Measurements from ENCODE around the gene IPPK.

IPPK gene

DNA sequence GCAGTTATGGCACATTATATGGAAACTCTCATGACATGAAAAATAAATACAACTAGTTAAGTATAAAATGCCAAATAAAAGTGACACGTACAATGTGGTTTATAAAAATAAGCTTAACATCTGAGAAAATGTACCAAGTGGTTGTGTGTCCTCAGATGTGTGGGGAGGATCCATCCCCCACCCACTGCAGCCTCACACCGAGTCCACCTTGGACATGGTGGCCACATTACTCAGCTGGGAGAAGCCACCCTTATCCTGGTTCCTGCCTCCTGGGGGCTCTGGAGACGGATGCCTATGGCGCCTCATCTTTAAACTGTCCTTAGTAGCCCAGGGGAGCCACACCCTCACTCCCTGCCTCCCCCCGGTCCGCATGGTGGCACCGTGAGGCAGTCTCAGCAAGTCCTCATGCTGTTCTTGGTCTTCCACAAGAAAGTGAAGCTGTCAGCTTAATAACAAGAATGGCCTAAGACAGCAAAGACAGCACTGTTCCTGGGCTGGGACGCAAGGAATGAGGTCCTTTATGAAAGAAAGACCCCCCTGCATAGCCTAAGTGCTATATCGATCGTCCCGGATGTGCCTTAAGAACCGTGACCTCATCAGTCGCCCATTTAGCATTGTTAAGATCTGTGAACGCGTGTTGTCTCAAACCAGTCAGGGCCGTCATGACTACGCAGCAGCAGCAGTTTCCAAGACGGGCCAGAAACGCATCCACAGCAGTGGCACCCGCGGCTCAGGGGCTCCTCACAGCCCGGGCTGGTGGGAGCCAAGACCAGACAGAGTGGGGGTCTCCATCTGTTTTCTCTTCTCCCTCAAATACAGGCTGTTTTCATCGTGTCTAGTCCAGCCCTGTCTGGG is 56.4 kb downstream of the IPPK start:
- peaks cover 68% of the 10 kb centered on the region for H3K36me3 ChIP-seq (ENCODE audit: control insufficient read depth, insufficient read depth, low read length)
- 95 to 97% methylated on average over 21 to 22 of the region's 23 CpGs for WGBS, 2 experiments (ENCODE audit: insufficient coverage in 2 of 2)
- no peak overlapping the region for H3K27ac ChIP-seq (ENCODE audit: low read depth, low read length, severe bottlenecking)
- no peaks in the 10 kb centered on the region for H3K9me3 ChIP-seq (ENCODE audit: control insufficient read depth, low read length)
- H3K4me3 ChIP-seq (ENCODE audit: extremely low read depth, insufficient read depth, low read length, poor library complexity, severe bottlenecking), result no peak overlapping the region
- no peaks in the 10 kb centered on the region for H3K4me1 ChIP-seq (ENCODE audit: control insufficient read depth, insufficient read depth, low read length, poor library complexity, severe bottlenecking)

DNA sequence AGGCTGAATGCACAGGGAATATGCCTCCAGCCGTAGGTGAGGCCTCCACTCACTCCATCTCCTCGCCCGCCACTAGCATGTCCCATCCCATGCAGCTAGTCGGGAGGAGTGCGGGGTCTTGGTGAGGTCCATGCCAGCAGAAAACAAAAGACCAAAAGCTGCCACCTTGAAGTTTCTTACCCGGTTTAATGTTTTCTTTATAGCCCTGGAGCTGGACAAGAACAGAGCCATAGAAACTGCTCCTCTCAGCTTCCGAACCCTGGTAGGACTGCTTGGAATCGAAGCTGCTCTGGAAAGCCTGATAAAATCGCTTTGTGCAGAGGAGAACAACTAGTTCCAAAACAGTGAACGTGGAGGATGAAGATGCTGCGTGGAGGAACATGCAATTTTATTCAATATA is 57.1 kb downstream of the IPPK start:
- Histone ChIP-seq H3K4me1 (ENCODE audit: control insufficient read depth, insufficient read depth, low read length, poor library complexity, severe bottlenecking) (no peaks in the 10 kb centered on the region), H3K36me3 (ENCODE audit: control insufficient read depth, insufficient read depth, low read length) (peaks cover 61% of the 10 kb centered on the region), H3K4me3 (ENCODE audit: extremely low read depth, insufficient read depth, low read length, poor library complexity, severe bottlenecking) (no peak overlapping the region), H3K27ac (ENCODE audit: low read depth, low read length, severe bottlenecking) (no peak overlapping the region), H3K9me3 (ENCODE audit: control insufficient read depth, low read length) (no peaks in the 10 kb centered on the region)
- 97 to 99% methylated on average over 9 to 11 of the region's 11 CpGs for WGBS, 2 experiments (ENCODE audit: insufficient coverage in 2 of 2)

DNA sequence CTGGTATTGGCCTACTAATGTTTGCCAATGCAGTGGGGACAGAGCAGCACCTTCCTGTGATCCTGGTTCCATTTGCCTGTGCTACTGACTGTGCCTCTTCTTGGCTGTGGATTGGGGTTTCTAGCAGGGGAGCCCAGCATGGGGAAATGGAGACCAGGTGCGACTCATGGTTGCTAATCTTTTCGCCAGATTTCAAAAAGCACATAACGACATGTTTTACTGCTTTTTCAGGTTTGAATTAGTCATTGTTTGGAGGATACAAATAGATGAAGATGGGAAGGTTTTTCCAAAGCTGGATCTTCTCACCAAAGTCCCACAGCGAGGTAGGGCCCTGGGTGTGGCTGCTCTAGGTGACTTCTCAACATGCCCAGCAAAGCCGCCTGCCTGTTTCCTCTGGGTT is 57.6 kb downstream of the IPPK start:
- Histone ChIP-seq H3K4me1 (ENCODE audit: control insufficient read depth, insufficient read depth, low read length, poor library complexity, severe bottlenecking) (no peaks in the 10 kb centered on the region), H3K4me3 (ENCODE audit: extremely low read depth, insufficient read depth, low read length, poor library complexity, severe bottlenecking) (no peak overlapping the region), H3K9me3 (ENCODE audit: control insufficient read depth, low read length) (no peaks in the 10 kb centered on the region), H3K36me3 (ENCODE audit: control insufficient read depth, insufficient read depth, low read length) (peaks cover 57% of the 10 kb centered on the region), H3K27ac (ENCODE audit: low read depth, low read length, severe bottlenecking) (no peak overlapping the region)
- 100% methylated on average over 3 of the region's 5 CpGs for WGBS, 2 experiments (ENCODE audit: insufficient coverage in 2 of 2)

DNA sequence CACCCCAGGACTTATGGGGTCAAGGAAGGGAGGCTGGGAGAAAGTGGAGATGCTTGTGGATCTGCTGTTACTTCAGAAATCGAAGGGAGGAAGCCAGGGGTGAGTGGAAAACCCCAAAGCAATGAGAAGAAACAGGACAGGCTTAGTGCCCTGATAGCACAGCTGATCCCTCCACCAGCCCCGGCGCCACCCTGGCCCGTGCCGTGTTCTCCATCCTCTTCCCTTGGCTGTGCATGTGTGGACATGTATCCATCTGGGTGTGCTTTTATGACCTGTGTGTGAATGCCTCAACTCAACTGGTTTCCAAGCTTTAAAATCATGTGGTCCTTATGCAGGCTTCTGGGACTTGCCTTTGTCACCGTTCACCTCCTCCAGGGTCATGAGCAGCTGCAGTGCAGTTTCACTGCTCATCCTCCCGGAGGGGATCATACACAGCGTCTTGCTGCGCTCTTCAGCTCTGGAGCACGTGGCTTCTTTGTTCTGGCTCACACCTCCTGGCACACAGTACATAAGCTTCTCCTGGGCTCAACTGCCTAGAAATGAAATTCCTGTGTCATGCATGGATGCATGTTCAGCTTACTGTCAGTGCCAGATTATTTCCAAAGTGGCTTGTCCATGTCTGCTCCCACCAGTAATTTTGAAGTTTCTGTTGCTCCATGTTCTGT is 58.2 kb downstream of the IPPK start:
- no peaks in the 10 kb centered on the region for H3K4me1 ChIP-seq (ENCODE audit: control insufficient read depth, insufficient read depth, low read length, poor library complexity, severe bottlenecking)
- H3K27ac ChIP-seq (ENCODE audit: low read depth, low read length, severe bottlenecking), result no peak overlapping the region
- WGBS, 2 experiments (ENCODE audit: insufficient coverage in 2 of 2), result 97% methylated on average over 6 to 9 of the region's 10 CpGs

DNA sequence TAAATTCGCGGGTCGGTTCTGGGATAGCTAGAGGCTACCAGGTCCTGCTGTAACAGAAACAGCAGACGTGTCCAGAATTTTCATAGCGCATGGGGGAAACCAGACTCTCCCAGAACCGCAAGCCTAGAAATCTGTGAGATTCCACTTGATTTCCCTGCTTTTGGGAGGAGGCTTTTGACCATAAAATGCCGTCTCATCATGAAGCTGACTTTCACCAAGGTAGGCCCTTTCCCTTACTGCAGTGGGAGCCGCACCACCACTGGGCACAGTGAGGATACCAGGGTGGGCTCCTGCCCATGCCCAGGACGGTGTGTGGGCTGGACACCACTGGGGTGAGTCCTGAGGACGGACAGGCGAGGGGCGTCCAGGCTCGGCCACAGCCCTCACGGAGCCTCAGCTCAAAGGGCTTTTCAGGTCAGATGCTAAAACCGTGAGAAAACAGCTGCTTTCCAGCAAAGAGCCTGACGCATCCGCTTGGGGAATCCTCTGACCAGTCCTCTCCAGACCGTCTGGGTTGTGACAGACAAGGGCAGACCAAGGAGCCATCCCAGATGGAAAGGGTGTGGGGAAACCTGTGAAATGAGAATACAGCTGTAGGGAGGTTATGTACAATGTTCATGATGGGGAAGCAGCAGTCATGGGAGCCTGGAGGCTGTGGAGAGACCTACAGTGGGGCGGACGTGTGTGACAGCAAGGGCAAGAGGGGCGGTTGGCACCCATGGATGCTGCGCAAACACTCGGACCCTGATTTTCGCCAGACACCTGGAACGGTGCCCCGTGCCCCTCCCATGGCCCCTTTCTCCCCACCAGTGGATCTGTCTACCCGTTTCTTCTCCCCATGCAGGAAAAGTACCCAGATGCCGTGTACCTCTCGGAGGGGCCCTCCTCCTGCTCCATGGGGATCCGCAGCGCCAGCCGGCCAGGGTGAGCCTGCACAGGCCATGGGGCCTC is 59.2 kb downstream of the IPPK start:
- H3K27ac ChIP-seq (ENCODE audit: low read depth, low read length, severe bottlenecking), result no peak overlapping the region
- H3K4me3 ChIP-seq (ENCODE audit: extremely low read depth, insufficient read depth, low read length, poor library complexity, severe bottlenecking), result no peak overlapping the region
- H3K9me3 ChIP-seq (ENCODE audit: control insufficient read depth, low read length), result peaks cover 2% of the 10 kb centered on the region
- H3K36me3 ChIP-seq (ENCODE audit: control insufficient read depth, insufficient read depth, low read length), result peaks cover 44% of the 10 kb centered on the region
- no peaks in the 10 kb centered on the region for H3K4me1 ChIP-seq (ENCODE audit: control insufficient read depth, insufficient read depth, low read length, poor library complexity, severe bottlenecking)
- 93 to 96% methylated on average over 28 to 31 of the region's 32 CpGs for WGBS, 2 experiments (ENCODE audit: insufficient coverage in 2 of 2)

More for the DNA sequence above, 58.2 kb downstream of the IPPK start:
- no peak overlapping the region for H3K4me3 ChIP-seq (ENCODE audit: extremely low read depth, insufficient read depth, low read length, poor library complexity, severe bottlenecking)
- peaks cover 51% of the 10 kb centered on the region for H3K36me3 ChIP-seq (ENCODE audit: control insufficient read depth, insufficient read depth, low read length)
- no peaks in the 10 kb centered on the region for H3K9me3 ChIP-seq (ENCODE audit: control insufficient read depth, low read length)

DNA sequence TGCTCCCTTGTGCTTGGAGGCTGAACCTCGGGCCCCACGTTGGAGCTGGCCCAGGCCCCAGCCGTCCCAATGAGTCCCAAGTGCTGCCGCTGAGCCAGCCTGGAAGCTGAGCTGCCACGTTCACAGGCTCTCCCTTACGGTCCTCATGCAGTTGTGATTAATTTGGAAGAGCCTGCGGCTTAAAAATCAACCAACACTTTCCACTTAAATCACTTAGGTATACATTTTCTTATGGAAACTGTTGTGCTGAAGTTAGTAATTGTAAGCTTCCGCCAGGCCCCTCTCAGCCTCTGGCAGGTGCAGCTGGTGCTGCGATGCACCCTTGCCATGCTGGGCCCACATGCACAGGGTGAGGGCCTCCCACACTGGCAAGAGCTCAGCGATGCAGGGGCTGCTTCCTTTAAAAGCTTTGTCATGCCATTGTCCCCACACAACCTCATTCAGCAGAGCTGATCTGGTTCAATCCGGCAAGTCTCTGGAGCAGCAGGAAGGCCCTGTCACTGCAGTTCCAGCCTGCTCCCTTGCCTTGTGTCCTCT is 61.0 kb downstream of the IPPK start:
- no peak overlapping the region for H3K4me3 ChIP-seq (ENCODE audit: extremely low read depth, insufficient read depth, low read length, poor library complexity, severe bottlenecking)
- peaks cover 17% of the 10 kb centered on the region for H3K9me3 ChIP-seq (ENCODE audit: control insufficient read depth, low read length)
- 82 to 84% methylated on average over 4 to 8 of the region's 11 CpGs for WGBS, 2 experiments (ENCODE audit: insufficient coverage in 2 of 2)
- peaks cover 30% of the 10 kb centered on the region for H3K36me3 ChIP-seq (ENCODE audit: control insufficient read depth, insufficient read depth, low read length)
- H3K27ac ChIP-seq (ENCODE audit: low read depth, low read length, severe bottlenecking), result peak overlapping the region; percentile 36
- no peaks in the 10 kb centered on the region for H3K4me1 ChIP-seq (ENCODE audit: control insufficient read depth, insufficient read depth, low read length, poor library complexity, severe bottlenecking)

DNA sequence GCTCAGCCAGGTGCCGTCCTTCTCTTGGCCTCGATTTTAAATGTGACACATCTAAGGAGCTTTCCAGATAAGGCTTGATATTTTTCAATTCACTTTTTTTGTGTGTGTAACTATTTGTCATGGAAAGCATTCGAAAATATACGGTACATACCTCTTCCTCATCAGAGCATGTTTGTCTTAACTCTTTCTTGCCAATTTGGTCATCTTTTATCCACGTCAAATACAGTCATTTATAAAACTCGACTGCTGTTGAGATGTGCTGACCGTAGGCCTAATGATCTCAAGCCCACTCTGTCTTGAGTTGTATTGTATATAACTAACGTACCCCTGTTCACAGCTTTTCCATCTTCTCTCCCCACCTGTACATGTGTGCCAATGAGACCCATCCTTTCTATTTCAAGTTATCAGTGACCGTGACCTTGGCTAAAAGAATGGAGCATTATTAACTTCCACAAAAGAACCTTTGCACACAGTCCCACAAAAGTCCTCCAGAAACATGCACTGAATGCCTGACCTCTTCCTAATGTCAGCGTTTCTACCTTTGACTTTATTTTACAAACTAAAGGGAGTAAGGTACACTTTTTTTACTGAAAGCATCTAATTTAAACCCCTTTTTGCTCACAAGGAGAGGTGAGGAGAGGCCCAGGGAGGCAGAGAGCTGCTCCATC is 61.6 kb downstream of the IPPK start:
- peaks cover 19% of the 10 kb centered on the region for H3K9me3 ChIP-seq (ENCODE audit: control insufficient read depth, low read length)
- H3K4me3 ChIP-seq (ENCODE audit: extremely low read depth, insufficient read depth, low read length, poor library complexity, severe bottlenecking), result no peak overlapping the region
- peaks cover 24% of the 10 kb centered on the region for H3K36me3 ChIP-seq (ENCODE audit: control insufficient read depth, insufficient read depth, low read length)
- no peak overlapping the region for H3K27ac ChIP-seq (ENCODE audit: low read depth, low read length, severe bottlenecking)
- 91 to 92% methylated on average over 5 of the region's 10 CpGs for WGBS, 2 experiments (ENCODE audit: insufficient coverage in 2 of 2)
- no peaks in the 10 kb centered on the region for H3K4me1 ChIP-seq (ENCODE audit: control insufficient read depth, insufficient read depth, low read length, poor library complexity, severe bottlenecking)

DNA sequence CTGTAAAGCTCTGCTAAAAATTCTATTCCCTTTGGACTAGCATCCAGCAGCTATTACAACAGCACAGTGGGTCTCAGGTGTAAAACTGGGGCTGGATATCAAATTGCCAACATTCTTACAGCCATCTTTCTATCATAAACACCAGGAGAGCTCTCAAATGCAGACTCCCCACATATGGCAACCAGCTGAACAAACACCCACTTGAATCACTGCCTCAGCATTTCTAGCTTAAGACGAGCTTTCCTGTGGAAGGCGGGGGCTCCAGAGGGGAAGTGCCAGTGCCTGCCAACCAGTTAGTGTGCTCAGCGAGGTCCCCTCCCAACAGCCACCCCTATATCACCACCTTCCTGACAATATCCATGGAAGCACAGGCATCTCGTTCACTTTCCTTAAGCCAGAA is 62.2 kb downstream of the IPPK start:
- Histone ChIP-seq H3K27ac (ENCODE audit: low read depth, low read length, severe bottlenecking) (no peak overlapping the region), H3K36me3 (ENCODE audit: control insufficient read depth, insufficient read depth, low read length) (peaks cover 18% of the 10 kb centered on the region), H3K4me1 (ENCODE audit: control insufficient read depth, insufficient read depth, low read length, poor library complexity, severe bottlenecking) (no peaks in the 10 kb centered on the region), H3K9me3 (ENCODE audit: control insufficient read depth, low read length) (peaks cover 19% of the 10 kb centered on the region), H3K4me3 (ENCODE audit: extremely low read depth, insufficient read depth, low read length, poor library complexity, severe bottlenecking) (no peak overlapping the region)
- WGBS, 2 experiments (ENCODE audit: insufficient coverage in 2 of 2), result 83 to 96% methylated on average over 2 to 3 of the region's 4 CpGs

DNA sequence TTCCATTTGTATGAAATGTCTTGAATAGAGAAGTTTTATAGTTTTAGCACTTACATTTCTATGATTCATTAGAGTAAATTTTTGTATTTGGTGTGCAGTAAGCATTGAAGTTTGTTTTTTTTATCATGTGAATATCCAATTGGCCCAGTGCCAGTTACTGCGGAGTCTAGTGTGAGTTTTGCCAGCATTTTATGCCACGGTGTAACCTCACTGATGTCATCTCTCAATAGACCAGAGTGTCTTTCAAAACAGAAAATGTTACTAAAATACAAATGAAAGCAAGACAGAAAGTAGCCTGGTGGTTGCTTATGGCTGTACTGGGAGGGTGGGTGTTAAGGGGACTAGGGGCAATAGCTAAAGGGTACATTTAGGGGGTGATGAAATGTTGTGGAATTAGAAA is 62.8 kb downstream of the IPPK start:
- Histone ChIP-seq H3K4me1 (ENCODE audit: control insufficient read depth, insufficient read depth, low read length, poor library complexity, severe bottlenecking) (no peaks in the 10 kb centered on the region), H3K27ac (ENCODE audit: low read depth, low read length, severe bottlenecking) (no peak overlapping the region), H3K4me3 (ENCODE audit: extremely low read depth, insufficient read depth, low read length, poor library complexity, severe bottlenecking) (no peak overlapping the region), H3K36me3 (ENCODE audit: control insufficient read depth, insufficient read depth, low read length) (peaks cover 11% of the 10 kb centered on the region), H3K9me3 (ENCODE audit: control insufficient read depth, low read length) (peaks cover 19% of the 10 kb centered on the region)
- WGBS, 2 experiments (ENCODE audit: insufficient coverage in 2 of 2), result 80% methylated on average over 1 of the region's 2 CpGs; no CpG with 5 or more reads in 1 of the 2 experiments

DNA sequence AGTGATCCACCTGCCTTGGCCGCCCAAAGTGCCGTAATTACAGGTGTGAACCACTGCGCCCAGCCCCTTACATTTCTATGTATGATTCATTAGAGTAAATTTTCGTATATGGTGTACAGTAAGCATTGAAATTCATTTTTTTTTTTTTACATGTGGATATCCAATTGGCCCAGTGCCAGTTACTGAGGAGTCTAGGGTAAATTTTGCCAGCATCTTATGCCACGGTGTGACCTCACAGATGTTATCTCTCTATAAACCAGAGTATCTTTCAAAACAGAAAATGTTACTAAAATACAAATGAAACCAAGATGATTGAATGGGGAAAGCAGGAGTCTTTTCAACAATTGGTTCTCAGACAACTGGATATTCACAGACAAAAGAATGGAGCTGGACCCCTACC is 64.7 kb downstream of the IPPK start:
- Histone ChIP-seq H3K27ac (ENCODE audit: low read depth, low read length, severe bottlenecking) (no peak overlapping the region), H3K9me3 (ENCODE audit: control insufficient read depth, low read length) (peaks cover 19% of the 10 kb centered on the region), H3K4me1 (ENCODE audit: control insufficient read depth, insufficient read depth, low read length, poor library complexity, severe bottlenecking) (peaks cover 11% of the 10 kb centered on the region), H3K4me3 (ENCODE audit: extremely low read depth, insufficient read depth, low read length, poor library complexity, severe bottlenecking) (no peak overlapping the region), H3K36me3 (ENCODE audit: control insufficient read depth, insufficient read depth, low read length) (no peaks in the 10 kb centered on the region)
- 86 to 100% methylated on average over 3 of the region's 5 CpGs for WGBS, 2 experiments (ENCODE audit: insufficient coverage in 2 of 2)

Data from mesodermal cell (in vitro differentiated cells).